COLO829 (cell line): Measurements from ENCODE around the gene SLC25A26.

ENCODE experiments used
- DNase-seq: peaks from one replicate; pipeline ENCODE4 v3.0.0; 2012; ENCODE audit warnings: low spot score

SLC25A26 gene

DNA sequence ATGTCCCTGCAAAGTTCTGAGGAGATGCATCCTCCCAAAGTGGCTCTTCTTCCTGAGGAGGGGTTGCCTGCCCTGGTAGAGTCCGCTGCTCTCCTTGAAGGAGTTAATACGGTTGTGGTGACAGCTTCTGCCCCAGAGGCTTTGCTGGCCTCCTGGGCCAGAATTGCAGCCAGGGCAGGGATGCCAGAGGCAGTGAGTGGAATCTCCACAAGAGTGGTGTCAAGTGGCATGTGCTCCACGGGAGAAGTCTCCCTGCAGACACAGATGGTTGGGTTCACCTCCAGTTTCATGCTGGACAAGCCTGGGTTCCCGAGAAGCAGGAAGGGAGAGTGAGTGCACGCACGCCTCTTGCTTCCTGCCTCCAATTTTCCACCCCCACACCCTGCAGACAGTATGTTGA is 105.5 kb downstream of the SLC25A26 start:
- no peak for DNase-seq

- DNase-seq: no peak
Measured at GRCh38 chr3:66335671-66336070, 114.9 kb downstream of the SLC25A26 start.

- DNase-seq: no peak
Measured at GRCh38 chr3:66336333-66336766, 115.5 kb downstream of the SLC25A26 start.

- DNase-seq: peak; percentile 61
Measured at GRCh38 chr3:66338927-66339326, 118.1 kb downstream of the SLC25A26 start.

- no peak for DNase-seq
Measured at GRCh38 chr3:66342717-66343356, 122.0 kb downstream of the SLC25A26 start.

DNA sequence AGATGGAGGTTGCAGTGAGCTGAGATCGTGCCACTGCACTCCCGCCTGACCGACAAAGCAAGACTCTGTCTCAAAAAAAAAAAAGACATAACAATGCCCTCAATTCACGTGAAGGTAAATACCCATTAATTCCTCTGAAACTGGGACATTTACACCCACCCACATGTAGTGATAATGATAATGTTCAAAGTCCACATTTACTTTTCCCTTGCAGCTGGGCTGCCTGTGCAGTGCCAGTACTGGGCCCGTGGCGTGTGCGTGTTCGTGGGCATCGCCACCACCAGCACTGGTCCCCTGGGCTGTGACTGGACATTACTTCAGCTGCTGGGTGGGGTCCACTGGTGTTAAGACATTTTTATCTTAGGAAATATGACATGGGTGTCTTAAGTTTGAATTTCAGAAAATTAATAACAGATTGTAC is 123.6 kb downstream of the SLC25A26 start:
- no peak for DNase-seq

DNA sequence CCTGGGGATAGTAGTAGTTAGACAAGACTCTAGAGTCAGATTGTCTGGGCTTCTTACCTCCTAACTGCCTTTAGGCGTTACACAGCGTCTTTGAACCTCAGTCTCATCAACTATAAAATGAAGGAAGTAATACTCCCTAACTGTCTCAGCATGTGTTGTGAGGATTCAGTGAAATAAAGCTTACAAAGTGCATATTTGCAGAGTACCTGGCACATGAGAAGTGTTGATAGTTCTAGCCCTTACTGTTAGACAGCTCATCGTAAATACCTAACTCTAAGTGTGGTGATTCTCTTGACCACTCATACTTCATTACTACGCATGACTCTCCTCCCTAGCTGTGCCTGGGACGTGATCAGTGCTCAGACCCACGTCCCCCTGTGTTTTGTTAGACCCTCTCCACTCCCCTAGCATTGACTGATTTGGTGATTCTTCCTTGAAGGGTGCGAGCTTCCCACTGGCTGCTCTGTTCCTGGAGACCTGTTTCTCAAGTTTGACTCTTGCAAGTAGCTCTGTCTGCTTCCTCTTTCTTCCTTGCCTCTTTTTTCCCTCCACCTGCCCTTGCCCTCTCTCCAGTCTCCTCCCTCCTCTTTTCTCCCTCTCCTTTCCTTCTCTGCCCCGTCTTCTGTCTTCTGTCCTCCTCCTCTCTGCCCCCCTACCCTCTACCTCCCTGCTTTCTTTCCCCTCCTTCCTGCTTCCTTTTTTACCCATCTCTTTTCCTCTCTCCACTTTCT is 124.2 kb downstream of the SLC25A26 start:
- DNase-seq: no peak

GRCh38 chr3:66348704-66349103 is 127.9 kb downstream of the SLC25A26 start:
- DNase-seq: no peak

- no peak for DNase-seq
Measured at GRCh38 chr3:66350601-66351000, 129.8 kb downstream of the SLC25A26 start.

DNA sequence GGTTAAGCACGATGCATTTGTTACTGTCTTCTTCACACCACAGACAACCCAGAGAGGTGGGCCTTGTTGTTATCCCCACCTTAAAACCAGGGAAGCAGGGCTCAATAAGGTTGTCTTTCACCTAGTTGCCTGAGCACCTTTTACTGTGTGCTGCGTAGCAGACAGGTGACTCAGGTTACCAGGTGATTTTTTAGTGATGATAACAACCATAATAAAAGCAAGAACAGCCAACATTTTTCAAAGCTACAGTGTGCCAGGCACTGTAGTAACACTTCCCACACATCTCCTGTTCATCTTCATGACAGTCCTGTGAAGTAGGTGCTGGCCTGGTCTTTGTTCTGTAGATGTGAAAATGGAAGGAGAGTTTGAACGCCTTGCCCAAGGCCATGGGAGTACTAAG is 132.2 kb downstream of the SLC25A26 start:
- DNase-seq: no peak

DNA sequence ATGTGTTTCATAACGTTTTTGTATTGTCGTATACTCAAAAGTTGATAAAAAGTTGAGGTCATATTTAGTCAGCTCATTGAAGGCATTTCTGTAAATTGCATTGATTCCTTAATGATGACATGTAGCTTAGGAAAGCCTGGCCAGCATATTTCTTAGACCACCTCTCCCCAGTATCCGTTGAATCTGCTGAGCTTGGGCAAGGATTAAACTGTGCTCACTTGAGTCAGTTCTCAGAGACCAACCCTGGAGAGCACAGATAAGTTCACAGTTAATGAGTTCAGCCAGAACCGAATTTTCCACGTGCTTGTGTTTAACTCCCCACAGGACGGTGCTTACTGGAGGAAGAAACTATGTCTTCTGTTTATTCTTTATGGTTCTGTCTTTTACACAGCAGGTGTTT is 132.7 kb downstream of the SLC25A26 start:
- DNase-seq: no peak

DNA sequence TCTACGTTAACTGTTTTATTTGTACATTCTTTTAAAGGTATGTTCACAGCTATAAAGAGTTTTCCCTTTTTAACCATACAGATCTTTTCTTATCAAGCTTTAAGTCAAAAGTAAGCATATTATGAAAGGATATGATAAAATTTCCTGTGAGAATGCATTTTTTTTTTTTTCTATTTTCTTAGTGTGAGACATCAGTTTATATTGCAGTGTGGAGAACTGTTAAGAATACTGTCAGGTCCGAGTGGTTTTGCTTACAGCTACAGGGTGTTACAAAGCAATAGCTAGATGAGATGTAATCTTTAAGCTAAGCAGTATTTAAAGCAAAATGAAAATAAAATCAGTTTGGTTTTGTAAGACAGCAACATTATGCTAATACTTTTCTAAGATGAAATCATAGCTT is 133.2 kb downstream of the SLC25A26 start:
- DNase-seq: no peak

GRCh38 chr3:66355394-66355793 is 134.6 kb downstream of the SLC25A26 start:
- no peak for DNase-seq

- DNase-seq: no peak
Measured at GRCh38 chr3:66355997-66356396, 135.2 kb downstream of the SLC25A26 start.

GRCh38 chr3:66361356-66361755 is 140.6 kb downstream of the SLC25A26 start:
- DNase-seq: no peak

- DNase-seq: no peak
Measured at GRCh38 chr3:66362541-66362941, 141.7 kb downstream of the SLC25A26 start.

DNA sequence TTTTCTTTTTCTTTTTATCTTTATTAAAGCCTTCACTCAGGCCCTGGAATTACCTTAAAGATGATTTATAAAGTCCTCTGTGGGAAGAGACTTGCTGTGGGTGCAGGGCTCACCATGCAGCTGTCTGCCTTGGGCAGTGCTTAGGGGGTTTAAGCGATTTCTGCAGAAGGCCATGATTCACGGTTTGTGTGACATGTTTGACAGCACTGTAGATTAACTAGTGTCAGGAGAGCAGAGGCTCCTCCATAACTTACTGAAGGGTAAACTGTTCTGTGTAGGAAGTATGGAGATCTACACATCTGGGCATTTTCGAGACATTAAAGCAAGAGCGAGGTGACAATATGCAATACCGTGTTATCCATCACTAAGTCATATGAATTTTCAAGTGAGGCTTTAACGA is 142.3 kb downstream of the SLC25A26 start:
- DNase-seq: no peak

DNA sequence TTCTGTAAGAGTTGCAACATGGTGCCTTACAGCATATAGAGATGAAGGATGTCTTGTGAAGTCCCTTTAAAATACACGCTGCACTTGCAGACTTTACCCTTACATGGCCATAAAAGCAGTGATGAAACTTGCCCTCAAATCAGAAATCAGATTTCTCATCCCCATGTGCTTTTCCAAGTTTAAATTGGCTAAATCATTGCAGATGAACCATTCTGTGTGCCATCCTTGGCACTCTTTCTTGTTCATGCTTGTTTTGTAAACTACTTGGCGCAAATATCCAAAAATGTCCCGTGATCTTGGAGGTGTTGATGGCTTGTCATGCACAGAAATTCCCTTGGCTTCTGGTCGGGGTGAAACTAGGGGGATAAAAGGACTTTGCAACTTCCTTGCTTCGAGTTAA is 144.3 kb downstream of the SLC25A26 start:
- no peak for DNase-seq

- DNase-seq: no peak
Measured at GRCh38 chr3:66366747-66367146, 145.9 kb downstream of the SLC25A26 start.

GRCh38 chr3:66367979-66368378 is 147.2 kb downstream of the SLC25A26 start:
- no peak for DNase-seq

DNA sequence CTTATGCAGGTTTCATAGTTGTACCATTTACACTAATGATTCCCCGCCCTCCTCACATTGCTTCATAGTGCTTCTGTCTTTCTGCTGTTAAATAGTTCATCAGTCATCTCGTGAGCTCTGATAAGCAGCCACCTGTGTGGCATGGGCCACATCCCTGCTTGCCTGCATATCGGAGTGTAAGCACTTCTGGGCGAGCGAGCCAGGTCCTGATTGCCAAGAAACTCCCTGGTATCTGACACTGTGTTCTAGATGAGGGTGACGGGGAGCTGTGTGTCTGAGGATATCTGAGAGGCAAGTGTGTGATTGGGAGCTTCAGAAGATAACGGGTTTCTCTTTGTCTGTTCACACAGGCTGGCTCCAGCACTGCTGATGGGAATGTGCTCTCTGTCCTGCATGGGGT is 149.4 kb downstream of the SLC25A26 start:
- no peak for DNase-seq

DNA sequence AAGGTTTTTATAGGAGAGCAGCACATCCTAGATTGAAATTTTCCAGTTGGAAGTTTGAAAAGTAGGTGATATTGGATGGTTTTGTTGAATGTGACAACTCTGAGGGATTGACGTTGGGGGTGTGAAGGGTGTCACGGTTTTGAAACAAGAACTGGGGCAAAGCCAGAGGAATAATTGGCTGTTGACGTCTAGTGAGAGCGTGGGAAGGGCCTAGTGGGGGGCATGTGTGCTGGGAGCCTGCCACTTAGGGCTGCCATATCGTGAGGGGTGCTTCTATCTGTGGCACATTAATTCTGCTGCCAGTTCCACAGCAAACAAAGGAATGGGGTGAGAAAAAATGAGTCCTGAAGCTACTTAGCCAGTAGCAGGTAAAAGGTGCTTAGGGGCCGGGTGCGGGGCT is 150.6 kb downstream of the SLC25A26 start:
- no peak for DNase-seq

- DNase-seq: no peak
Measured at GRCh38 chr3:66372681-66373350, 152.0 kb downstream of the SLC25A26 start.
